Loucy (cell line): Measurements from ENCODE around the gene HOTAIR.
A peak's percentile ranks its signal among the peaks of the same experiment; 100 is the strongest.

Experiments used
- H2AFZ ChIP-seq: fragments of 200-600 bp; sonication (generic); 2 replicates; pipeline ENCODE4 v1.6.0; 2016; ENCODE audit warnings: antibody characterized with exemption, mild to moderate bottlenecking, low read length, moderate library complexity
- H3F3A ChIP-seq: fragments of 200-600 bp; 2 replicates; pipeline ENCODE4 v1.6.0; 2016; ENCODE audit warnings: antibody characterized with exemption, low read depth, mild to moderate bottlenecking
- H3K27me3 ChIP-seq: fragments of 200-600 bp; sonication (generic); 2 replicates; pipeline ENCODE4 v1.6.1; 2014; ENCODE audit warnings: low read length, mild to moderate bottlenecking; ENCODE audit not compliant: insufficient read depth, poor library complexity, severe bottlenecking
- H3K36me3 ChIP-seq: fragments of 200-600 bp; sonication (generic); 2 replicates; pipeline ENCODE4 v1.6.1; 2016; ENCODE audit warnings: low read length; ENCODE audit not compliant: insufficient read depth
- H3K4me1 ChIP-seq: fragments of 200-600 bp; sonication (generic); 2 replicates; pipeline ENCODE4 v1.5.1; 2014; ENCODE audit warnings: low read length, mild to moderate bottlenecking; ENCODE audit not compliant: insufficient read depth, poor library complexity, severe bottlenecking
- H3K4me2 ChIP-seq: fragments of 200-600 bp; sonication (generic); 2 replicates; pipeline ENCODE4 v1.6.0; 2014; ENCODE audit warnings: antibody characterized with exemption, low read length, low read depth, mild to moderate bottlenecking; ENCODE audit not compliant: poor library complexity, severe bottlenecking
- H3K4me3 ChIP-seq: fragments of 200-600 bp; sonication (generic); 2 replicates; pipeline ENCODE4 v1.5.1; 2014; ENCODE audit warnings: low read length, mild to moderate bottlenecking, mixed read lengths; ENCODE audit not compliant: poor library complexity, severe bottlenecking
- H3K79me2 ChIP-seq: fragments of 200-600 bp; sonication (generic); 2 replicates; pipeline ENCODE4 v1.6.1; 2014; ENCODE audit warnings: low read length; ENCODE audit not compliant: insufficient read depth
- H3K9ac ChIP-seq: fragments of 200-600 bp; sonication (generic); 2 replicates; pipeline ENCODE4 v1.6.0; 2014; ENCODE audit warnings: mild to moderate bottlenecking, low read depth, low read length, moderate library complexity; ENCODE audit not compliant: poor library complexity, severe bottlenecking
- H3K9me2 ChIP-seq: fragments of 200-600 bp; sonication (generic); replicated peaks from 2 replicates; pipeline ENCODE4 v1.6.1; 2016; ENCODE audit warnings: low read depth, low read length, mixed read lengths
- H3K9me3 ChIP-seq: fragments of 200-600 bp; sonication (generic); 2 replicates; pipeline ENCODE4 v1.6.1; 2014; ENCODE audit warnings: mild to moderate bottlenecking, antibody characterized with exemption, low read length, low read depth; ENCODE audit not compliant: insufficient read depth
- H4K20me1 ChIP-seq: fragments of 200-600 bp; sonication (generic); 2 replicates; pipeline ENCODE4 v1.6.0; 2014; ENCODE audit warnings: antibody characterized with exemption, low read length, mild to moderate bottlenecking; ENCODE audit not compliant: insufficient read depth, poor library complexity, severe bottlenecking
- CTCF ChIP-seq: fragments of 200-600 bp; sonication (generic); conservative IDR thresholded peaks from 2 replicates; pipeline ENCODE4 v1.5.1; 2014; ENCODE audit warnings: mild to moderate bottlenecking, antibody characterized with exemption, low read length
- EZH2phosphoT487 ChIP-seq: fragments of 200-600 bp; IDR thresholded peaks from 2 replicates; pipeline ENCODE4 v1.6.1; 2018; ENCODE audit warnings: antibody characterized with exemption, mild to moderate bottlenecking, moderate library complexity, borderline replicate concordance

HOTAIR gene

GRCh38 chr12:53981634-53982565 lies 7.1 kb upstream of the HOTAIR start:
- Histone ChIP-seq H3K4me3 (no peak overlapping the region), H3K4me2 (no peak overlapping the region), H3K27me3 (no peaks in the 10 kb centered on the region), H3K9me2 (no peaks in the 10 kb centered on the region), H3K4me1 (peaks cover 26% of the 10 kb centered on the region), H3K9ac (no peak overlapping the region), H4K20me1 (no peaks in the 10 kb centered on the region), H3K79me2 (peaks cover 11% of the 10 kb centered on the region; the same call in 1 of the 2 replicates), H3K9me3 (no peaks in the 10 kb centered on the region), H2AFZ (no peak overlapping the region), H3K36me3 (no peaks in the 10 kb centered on the region), H3F3A (no peaks in the 10 kb centered on the region)
- TF ChIP-seq EZH2phosphoT487 (no peak), CTCF (no peak)

- no peak overlapping the region for H2AFZ ChIP-seq
- no peaks in the 10 kb centered on the region for H3K36me3 ChIP-seq
- H3K9ac ChIP-seq: no peak overlapping the region
- no peaks in the 10 kb centered on the region for H3F3A ChIP-seq
- H3K4me1 ChIP-seq: peaks cover 25% of the 10 kb centered on the region
- H3K4me2 ChIP-seq: no peak overlapping the region
- no peaks in the 10 kb centered on the region for H3K9me3 ChIP-seq
- TF ChIP-seq CTCF (no peak), EZH2phosphoT487 (no peak)
- H3K27me3 ChIP-seq: no peaks in the 10 kb centered on the region
- no peaks in the 10 kb centered on the region for H3K9me2 ChIP-seq
- no peaks in the 10 kb centered on the region for H4K20me1 ChIP-seq
- no peak overlapping the region for H3K4me3 ChIP-seq
- peaks cover 9% of the 10 kb centered on the region; the same call in 1 of the 2 replicates for H3K79me2 ChIP-seq
Measured at GRCh38 chr12:53980802-53981496, 6.2 kb upstream of the HOTAIR start.

GRCh38 chr12:53980104-53980801 lies 5.5 kb upstream of the HOTAIR start:
- TF ChIP-seq CTCF (no peak), EZH2phosphoT487 (no peak)
- H3K4me2 ChIP-seq: peak overlapping the region; percentile 31
- no peaks in the 10 kb centered on the region for H3K9me2 ChIP-seq
- H3K27me3 ChIP-seq: no peaks in the 10 kb centered on the region
- H2AFZ ChIP-seq: 0 out of 2 replicates have a peak overlapping the region, but pooled peaks have one; percentile 16
- no peaks in the 10 kb centered on the region for H3K9me3 ChIP-seq
- no peaks in the 10 kb centered on the region for H4K20me1 ChIP-seq
- no peaks in the 10 kb centered on the region for H3F3A ChIP-seq
- peaks cover 22% of the 10 kb centered on the region for H3K4me1 ChIP-seq
- no peaks in the 10 kb centered on the region for H3K36me3 ChIP-seq
- peaks cover 2% of the 10 kb centered on the region; the same call in 1 of the 2 replicates for H3K79me2 ChIP-seq
- no peak overlapping the region for H3K9ac ChIP-seq
- H3K4me3 ChIP-seq: no peak overlapping the region
